HepG2 (cell line): ENCODE results near the gene CDK2. TPM values are rescaled to one million over a fixed set of nuclear protein-coding genes. Genes with fewer than 3 reads are reported as not detected.

Experiments used
- CREB1 ChIP-seq, 2 experiments: fragments of 450-650 bp in 1 of 2; IDR thresholded peaks; 2 replicates each; pipeline ENCODE4 v1.6.1; 2016 to 2017; ENCODE audit warnings: control low read depth in 1 of 2, mild to moderate bottlenecking in 1 of 2, missing compliant biosample characterization in 1 of 2, missing genetic modification characterization in 1 of 2
- DZIP1 ChIP-seq: sonication (generic); formaldehyde crosslinking; IDR thresholded peaks from 2 replicates; pipeline ENCODE4 v1.5.0; 2020; ENCODE audit warnings: mild to moderate bottlenecking, missing genetic modification reagents
- FOXC1 ChIP-seq: sonication (generic); formaldehyde crosslinking; IDR thresholded peaks from 2 replicates; pipeline ENCODE4 v1.8.0; 2022; ENCODE audit warnings: mild to moderate bottlenecking, missing genetic modification reagents, borderline replicate concordance
- FOXK1 ChIP-seq: sonication (generic); formaldehyde crosslinking; IDR thresholded peaks from 2 replicates; pipeline ENCODE4 v1.4.0; 2020; ENCODE audit warnings: low read depth, missing genetic modification reagents, borderline replicate concordance
- HCFC1 ChIP-seq: fragments of 150-350 bp; IDR thresholded peaks from 2 replicates; pipeline ENCODE4 v1.6.1; 2014; ENCODE audit warnings: low read depth, low read length
- IKZF5 ChIP-seq: IDR thresholded peaks from 2 replicates; pipeline ENCODE4 v1.6.1; 2018; ENCODE audit warnings: missing genetic modification reagents, mild to moderate bottlenecking, missing compliant biosample characterization
- MATR3 ChIP-seq: sonication (generic); formaldehyde crosslinking; IDR thresholded peaks from 2 replicates; pipeline ENCODE4 v1.4.0; 2020; ENCODE audit warnings: missing genetic modification reagents
- MXD3 ChIP-seq: IDR thresholded peaks from 2 replicates; pipeline ENCODE4 v1.6.1; 2016; ENCODE audit warnings: mild to moderate bottlenecking, missing biosample characterization, missing genetic modification reagents
- MZF1 ChIP-seq: sonication (generic); formaldehyde crosslinking; IDR thresholded peaks from 2 replicates; pipeline ENCODE4 v1.8.1; 2023; ENCODE audit warnings: mild to moderate bottlenecking, missing genetic modification reagents, borderline replicate concordance
- NR2C2 ChIP-seq: sonication (generic); formaldehyde crosslinking; IDR thresholded peaks from 2 replicates; pipeline ENCODE4 v1.4.0; 2020; ENCODE audit warnings: missing genetic modification reagents, mild to moderate bottlenecking, moderate library complexity, borderline replicate concordance
- SNAPC2 ChIP-seq: sonication (generic); formaldehyde crosslinking; IDR thresholded peaks from 2 replicates; pipeline ENCODE4 v1.8.1; 2022; ENCODE audit warnings: mild to moderate bottlenecking, missing genetic modification reagents
- THRA ChIP-seq: sonication (generic); formaldehyde crosslinking; IDR thresholded peaks from 2 replicates; pipeline ENCODE4 v1.4.0; 2020; ENCODE audit warnings: missing genetic modification reagents, borderline replicate concordance
- ZFP41 ChIP-seq: sonication (generic); formaldehyde crosslinking; IDR thresholded peaks from 2 replicates; pipeline ENCODE4 v1.4.0; 2020; ENCODE audit warnings: mild to moderate bottlenecking, missing genetic modification reagents, borderline replicate concordance
- ZMAT3 ChIP-seq: sonication (generic); formaldehyde crosslinking; conservative IDR thresholded peaks from 2 replicates; pipeline ENCODE4 v1.7.0; 2021; ENCODE audit warnings: missing genetic modification reagents
- ZMYM4 ChIP-seq: sonication (generic); formaldehyde crosslinking; IDR thresholded peaks from 2 replicates; pipeline ENCODE4 v1.8.1; 2023; ENCODE audit warnings: mild to moderate bottlenecking, missing genetic modification reagents
- ZNF24 ChIP-seq: fragments of 450-650 bp; IDR thresholded peaks from 2 replicates; pipeline ENCODE4 v1.6.1; 2017; ENCODE audit warnings: antibody characterized with exemption, mild to moderate bottlenecking
- ZNF362 ChIP-seq: sonication (generic); formaldehyde crosslinking; IDR thresholded peaks from 2 replicates; pipeline ENCODE4 v1.4.0; 2020; ENCODE audit warnings: missing genetic modification reagents, mild to moderate bottlenecking, borderline replicate concordance
- ZNF451 ChIP-seq: sonication (generic); formaldehyde crosslinking; IDR thresholded peaks from 2 replicates; pipeline ENCODE4 v1.5.0; 2020; ENCODE audit warnings: mild to moderate bottlenecking, missing genetic modification reagents
- ZNF589 ChIP-seq: sonication (generic); formaldehyde crosslinking; conservative IDR thresholded peaks from 2 replicates; pipeline ENCODE4 v1.8.0; 2022; ENCODE audit warnings: mild to moderate bottlenecking, moderate library complexity, missing genetic modification reagents
- ZNF652 ChIP-seq: IDR thresholded peaks from 2 replicates; pipeline ENCODE4 v1.6.1; 2016; ENCODE audit warnings: low read depth, borderline replicate concordance
- ZNF670 ChIP-seq: sonication (generic); formaldehyde crosslinking; IDR thresholded peaks from 2 replicates; pipeline ENCODE4 v1.8.0; 2022; ENCODE audit warnings: mild to moderate bottlenecking, missing genetic modification reagents, borderline replicate concordance
- ZNF704 ChIP-seq: sonication (generic); formaldehyde crosslinking; IDR thresholded peaks from 2 replicates; pipeline ENCODE4 v1.8.1; 2023; ENCODE audit warnings: mild to moderate bottlenecking, inconsistent platforms, moderate library complexity, missing genetic modification reagents, borderline replicate concordance
- polyA plus RNA-seq, 8 experiments: library from polyadenylated mRNA; depleted of rRNA in 3 of 8; stranded (reverse) in 7 of 8; unstranded in 1 of 8; fragments of >200 nt; fragmentation: Illumina TruSeq in 4 of 8; extraction: Trizol in 4 of 8; gene quantifications; 2 replicates each; pipeline versions ENCODE4 v1.2.1 to v1.2.3, GENCODE V29; 2011 to 2016; ENCODE audit warnings: low read depth in 4 of 8, missing spikeins in 1 of 8, mixed read lengths in 1 of 8; ENCODE audit not compliant: insufficient read depth in 1 of 8
- total RNA-seq, 5 experiments: library from RNA; depleted of rRNA; stranded (reverse); fragments of >200 nt; fragmentation: Illumina TruSeq; extraction: Trizol; gene quantifications; 2 replicates each; pipeline ENCODE4 v1.2.3, GENCODE V29; 2016; ENCODE audit warnings: low read depth in 1 of 5

The CDK2 gene
- total and polyA plus RNA-seq, 2 of the 13 experiments (the other 11 are each of a cell fraction or from before 2014, with no cell fraction given), result 47.5 to 52.6 TPM

GRCh38 chr12:55930771-55931316, 35.8 kb upstream of the CDK2 start, which contains the start of gene DGKA (continued):
- no peak for TF ChIP-seq IKZF5
- TF ChIP-seq ZFP41 (CRISPR knock-in tag), result no peak
- no peak for TF ChIP-seq MZF1 (CRISPR knock-in tag)
- no peak for TF ChIP-seq ZNF362 (CRISPR knock-in tag)
- TF ChIP-seq HCFC1, result no peak
- TF ChIP-seq ZNF589 (CRISPR knock-in tag), result no peak
- TF ChIP-seq ZNF451 (CRISPR knock-in tag), result no peak
- TF ChIP-seq ZMYM4 (CRISPR knock-in tag), result no peak
- no peak for TF ChIP-seq MATR3 (CRISPR knock-in tag)
- no peak for TF ChIP-seq THRA (CRISPR knock-in tag)
- no peak for TF ChIP-seq ZNF704 (CRISPR knock-in tag)
- no peak for TF ChIP-seq ZNF652
- no peak for TF ChIP-seq SNAPC2 (CRISPR knock-in tag)
- TF ChIP-seq NR2C2 (CRISPR knock-in tag), result 0 out of 2 replicates have a peak, but pooled peaks have one; percentile 31
- peak; percentile 17; the same call in 1 of the 2 replicates for TF ChIP-seq FOXK1
- no peak for TF ChIP-seq ZNF670
- no peak for TF ChIP-seq MXD3 (CRISPR knock-in tag)
- TF ChIP-seq ZNF24, result no peak
- no peak for TF ChIP-seq DZIP1 (CRISPR knock-in tag)
- no peak for TF ChIP-seq FOXC1 (CRISPR knock-in tag)
- TF ChIP-seq ZMAT3 (CRISPR knock-in tag), result no peak
- TF ChIP-seq CREB1 (IDR thresholded peaks at IDR 0.05), result no peak
- TF ChIP-seq CREB1 (CRISPR knock-in tag; IDR thresholded peaks at IDR 0.05), result no peak
